Psoas muscle (tissue), 8 donors: ENCODE results near the gene SMTN. TPM values are rescaled to one million over a fixed set of nuclear protein-coding genes. Genes with fewer than 3 reads are reported as not detected.

ENCODE experiments used
- ATAC-seq, 4 donors: fragments of 200-7000 bp; cut with Tn5 transposase; one replicate each; pipeline ENCODE4 v1.9.1; 2020; ENCODE audit warnings: moderate library complexity in 3 of 4, mild to moderate bottlenecking in 2 of 4
- DNase-seq, 2 donors: peaks; one replicate each; pipeline ENCODE4 v3.0.0-alpha.2; 2020
- H3K27ac ChIP-seq: fragments of 200-600 bp; one replicate; pipeline ENCODE4 v1.8.0; 2022
- H3K27me3 ChIP-seq, 3 donors: fragments of 200-600 bp in 1 of 3; one replicate each; pipeline versions ENCODE4 v1.6.1 to v1.8.0; 2013 to 2022; ENCODE audit warnings: low read length in 2 of 3, mild to moderate bottlenecking in 2 of 3, moderate library complexity in 1 of 3; ENCODE audit not compliant: insufficient read depth in 3 of 3
- H3K36me3 ChIP-seq, 2 donors: fragments of 200-600 bp in 1 of 2; one replicate each; pipeline versions ENCODE4 v1.6.1 to v1.8.0; 2013 to 2022; ENCODE audit warnings: low read depth in 1 of 2, mild to moderate bottlenecking in 1 of 2, moderate library complexity in 1 of 2; ENCODE audit not compliant: insufficient read depth in 1 of 2
- H3K4me1 ChIP-seq: fragments of 200-600 bp; one replicate; pipeline ENCODE4 v1.8.0; 2022
- H3K4me3 ChIP-seq: fragments of 200-600 bp; one replicate; pipeline ENCODE4 v1.8.0; 2022; ENCODE audit warnings: mild to moderate bottlenecking
- H3K9me3 ChIP-seq: fragments of 200-600 bp; one replicate; pipeline ENCODE4 v1.8.0; 2022
- CTCF ChIP-seq: fragments of 200-600 bp; IDR thresholded peaks from one replicate; pipeline ENCODE4 v1.8.0; 2022; ENCODE audit warnings: antibody characterized with exemption
- WGBS, 3 donors: extraction: QIAGEN DNeasy Blood & Tissue Kit; methylation state at CpG; one replicate each; pipeline versions ENCODE4 v1.1.6 to v1.1.7; 2013; 5-methylcytosine and 5-hydroxymethylcytosine counted together
- intact Hi-C, 2 donors: fragments of 100-400 bp; cut with DNase I; formaldehyde crosslinking; loops; one replicate each; pipeline versions ENCODE4 v1.11.0 to v1.14.2; 2022
- polyA plus RNA-seq, 3 donors: library from polyadenylated mRNA; stranded (reverse); fragments of 200-250 nt; gene quantifications; one replicate each; pipeline ENCODE4 v1.2.3, GENCODE V29; 2013
- total RNA-seq, 4 donors: library from RNA; stranded (reverse); fragmentation: NEBNext Ultra II Directional in 2 of 4; extraction: Animal tissue kit (Norgen Biotek cat#: 25700) in 2 of 4; gene quantifications; one replicate each; pipeline versions ENCODE4 v1.2.1 to v1.2.4, GENCODE V29; 2021 to 2023
- donor health status: healthy with polysubstance abuse.
- donor health status: DM: no; HTN: no; CAD: no; lungs with moderate emphysema.
- donor health status: Bipolar disorder and iron deficiency.
- donor health status: healthy.
- donor health status: DM: yes; HTN: yes; CAD: no.
- donor health status: DM: no; HTN: no; CAD: no.
- donor health status: DM: no; HTN: no; CAD: no.
- donor health status: DM: yes; HTN: yes; CAD: no.

SMTN gene
- total and polyA plus RNA-seq, 7 donors, result 23.0 to 79.3 (median 43.4) TPM

- ATAC-seq, result peak; percentile 93 to 96 (median 94)
- no peaks in the 10 kb centered on the region for H3K27me3 ChIP-seq
- WGBS, 3 donors, result 11 to 18% (median 11%) methylated on average over 5 of the region's 5 CpGs
These were observed 68.0 kb downstream of the SMTN start for GRCh38 chr22:31148953-31149627.

GRCh38 chr22:31150615-31151014 is 69.5 kb downstream of the SMTN start:
- 75 to 91% (median 87%) methylated on average over 3 of the region's 3 CpGs for WGBS, 3 donors
- no peaks in the 10 kb centered on the region for H3K36me3 ChIP-seq
- no peak for DNase-seq
- no peaks in the 10 kb centered on the region for H3K4me1 ChIP-seq
- intact Hi-C loops, result no loop called here
- no peak overlapping the region for H3K4me3 ChIP-seq
- ATAC-seq, result no peak
- no peak overlapping the region for H3K27ac ChIP-seq
- H3K27me3 ChIP-seq, result no peaks in the 10 kb centered on the region
- no peak for TF ChIP-seq CTCF
- H3K9me3 ChIP-seq, result no peaks in the 10 kb centered on the region

More at GRCh38 chr22:31148953-31149627, 68.0 kb downstream of the SMTN start:
- Histone ChIP-seq H3K36me3 (no peaks in the 10 kb centered on the region), H3K4me1 (no peaks in the 10 kb centered on the region), H3K27ac (peak overlapping the region; percentile 53), H3K4me3 (no peak overlapping the region), H3K9me3 (no peaks in the 10 kb centered on the region)
- peak; percentile 96 for TF ChIP-seq CTCF
- DNase-seq, result peak; percentile 66 to 80
- intact Hi-C loops, result loop anchor here (2.0 to 10.0 kb wide), 6 partner anchors 37 to 384 kb away; partner anchors contain the start of gene SELENOM (in 1 of the 2)

- DNase-seq (no peak), ATAC-seq (no peak)
- H3K4me3 ChIP-seq, result no peak overlapping the region
- 89 to 95% (median 91%) methylated on average over 2 of the region's 2 CpGs for WGBS, 3 donors
- H3K27me3 ChIP-seq, result no peaks in the 10 kb centered on the region
- TF ChIP-seq CTCF, result no peak
- H3K9me3 ChIP-seq, result no peaks in the 10 kb centered on the region
- H3K36me3 ChIP-seq, result no peaks in the 10 kb centered on the region
- H3K27ac ChIP-seq, result no peak overlapping the region
- intact Hi-C loops, result no loop called here
- no peaks in the 10 kb centered on the region for H3K4me1 ChIP-seq
These were observed 70.8 kb downstream of the SMTN start for GRCh38 chr22:31151872-31152271.

- H3K36me3 ChIP-seq, result no peaks in the 10 kb centered on the region
- WGBS, 3 donors, result 78 to 79% (median 78%) methylated on average over 3 of the region's 3 CpGs
- TF ChIP-seq CTCF, result no peak
- H3K27me3 ChIP-seq, result no peaks in the 10 kb centered on the region
- H3K4me3 ChIP-seq, result no peak overlapping the region
- no peak for DNase-seq
- H3K9me3 ChIP-seq, result no peaks in the 10 kb centered on the region
- H3K4me1 ChIP-seq, result no peaks in the 10 kb centered on the region
- intact Hi-C loops, result no loop called here
- no peak for ATAC-seq
- no peak overlapping the region for H3K27ac ChIP-seq
These were observed 72.2 kb downstream of the SMTN start for GRCh38 chr22:31153357-31153756.

Other genes with a start within 250 kb of the SMTN start
- 10 to 100 TPM; 21.5 to 35.9 (median 31.2) TPM for gene MORC2, start 112.5 kb upstream of the SMTN start, total RNA-seq
- gene MORC2, start 112.5 kb upstream of the SMTN start, polyA plus RNA-seq, result 10 to 100 TPM; 15.6 to 34.7 (median 20.8) TPM
- gene TUG1, start 112.1 kb upstream of the SMTN start, total RNA-seq, result 10 to 100 TPM; 22.2 to 30.7 (median 28.5) TPM
- gene TUG1, start 112.1 kb upstream of the SMTN start, polyA plus RNA-seq, result 10 to 100 TPM; 10.9 to 38.5 (median 21.4) TPM
- 10 to 100 TPM; 45.4 to 68.2 (median 52.3) TPM for gene SELENOM, start 26.2 kb downstream of the SMTN start, total RNA-seq
- gene SELENOM, start 26.2 kb downstream of the SMTN start, polyA plus RNA-seq, result 10 to 100 TPM; 23.6 to 64.3 (median 44.0) TPM
- gene INPP5J, start 41.6 kb downstream of the SMTN start, total RNA-seq, result 1 to 10 TPM; 1.3 to 4.4 (median 2.5) TPM
- under 1 TPM; 0.14 to 0.65 (median 0.36) TPM for gene INPP5J, start 41.6 kb downstream of the SMTN start, polyA plus RNA-seq
- not detected for gene PLA2G3, start 59.2 kb downstream of the SMTN start, total RNA-seq
- not detected for gene PLA2G3, start 59.2 kb downstream of the SMTN start, polyA plus RNA-seq
- 10 to 100 TPM; 18.7 to 38.7 (median 25.8) TPM for gene RNF185, start 78.9 kb downstream of the SMTN start, total RNA-seq
- 10 to 100 TPM; 16.9 to 26.7 (median 19.4) TPM for gene RNF185, start 78.9 kb downstream of the SMTN start, polyA plus RNA-seq
- gene LIMK2, start 131.0 kb downstream of the SMTN start, total RNA-seq, result 10 to 100 TPM; 12.5 to 73.5 (median 41.1) TPM
- gene LIMK2, start 131.0 kb downstream of the SMTN start, polyA plus RNA-seq, result 1 to 10 TPM; 4.0 to 4.8 (median 4.5) TPM
- gene PIK3IP1, start 211.2 kb downstream of the SMTN start, total RNA-seq, result 10 to 100 TPM in 1 of 4 donors, 1 to 10 TPM in 3; 3.4 to 11.6 (median 6.3) TPM
- 10 to 100 TPM in 1 of 3 donors, 1 to 10 TPM in 2; 2.0 to 10.8 (median 8.4) TPM for gene PIK3IP1, start 211.2 kb downstream of the SMTN start, polyA plus RNA-seq